ENCODE results near the gene DDX39A.
A peak's percentile ranks its signal among the peaks of the same experiment; 100 is the strongest.
"Not testable (repeated sequence)": the region's sequence is repeated elsewhere in the genome, so short reads cannot be mapped to it uniquely, and the experiment has no call there.

Gene DDX39A

GRCh38 chr19:14385492-14385891 is 33.6 kb downstream of the DDX39A start:
- DNase-seq (ENCODE audit: low spot score): no peak

- peak; percentile 30 for DNase-seq (ENCODE audit: low spot score)
These were observed 35.2 kb downstream of the DDX39A start for GRCh38 chr19:14383661-14384555.

- DNase-seq (ENCODE audit: low spot score): peak; percentile 72
These were observed 37.3 kb downstream of the DDX39A start for GRCh38 chr19:14381689-14382474.

GRCh38 chr19:14379294-14380065 is 39.7 kb downstream of the DDX39A start:
- no peak for DNase-seq (ENCODE audit: low spot score)

- no peak for DNase-seq (ENCODE audit: low spot score)
These were observed 40.3 kb downstream of the DDX39A start for GRCh38 chr19:14378890-14379289.

- no peak for DNase-seq (ENCODE audit: low spot score)
These were observed 41.2 kb downstream of the DDX39A start for GRCh38 chr19:14377883-14378328.

- no peak for DNase-seq (ENCODE audit: low spot score)
These were observed 43.4 kb downstream of the DDX39A start for GRCh38 chr19:14375582-14376291.

- DNase-seq (ENCODE audit: low spot score): no peak
These were observed 44.0 kb downstream of the DDX39A start for GRCh38 chr19:14375055-14375581.

GRCh38 chr19:14374313-14374712 is 44.8 kb downstream of the DDX39A start:
- DNase-seq (ENCODE audit: low spot score): not testable (repeated sequence)

- not testable (repeated sequence) for DNase-seq (ENCODE audit: low spot score)
These were observed 46.6 kb downstream of the DDX39A start for GRCh38 chr19:14372384-14373077.

- DNase-seq (ENCODE audit: low spot score): no peak
These were observed 47.8 kb downstream of the DDX39A start for GRCh38 chr19:14371301-14371821.

- DNase-seq (ENCODE audit: low spot score): no peak
These were observed 48.2 kb downstream of the DDX39A start for GRCh38 chr19:14370940-14371280.

GRCh38 chr19:14370169-14370939 is 48.8 kb downstream of the DDX39A start:
- no peak for DNase-seq (ENCODE audit: low spot score)

GRCh38 chr19:14369399-14370168 is 49.6 kb downstream of the DDX39A start:
- DNase-seq (ENCODE audit: low spot score): no peak

- DNase-seq (ENCODE audit: low spot score): no peak
These were observed 51.1 kb downstream of the DDX39A start for GRCh38 chr19:14368011-14368513.

GRCh38 chr19:14367016-14367415 is 52.1 kb downstream of the DDX39A start:
- no peak for DNase-seq (ENCODE audit: low spot score)

GRCh38 chr19:14366529-14366928 is 52.6 kb downstream of the DDX39A start:
- DNase-seq (ENCODE audit: low spot score): peak; percentile 59

GRCh38 chr19:14364098-14364443 is 55.1 kb downstream of the DDX39A start:
- not testable (repeated sequence) for DNase-seq (ENCODE audit: low spot score)

All from hematopoietic multipotent progenitor cell treated with erythropoietin and hydrocortisone succinate and interleukin-3 and kit ligand, for 15 days (in vitro differentiated cells).